H1 (cell line): ENCODE data around the gene OMG. TPM values are rescaled to one million over a fixed set of nuclear protein-coding genes. Genes with fewer than 3 reads are reported as not detected.

Experiments used
- CTCF ChIA-PET: fragments of 300-600 bp; sonication (Branson Sonifier 250); formaldehyde crosslinking; loops from one replicate; lab custom pipeline; 2021; ENCODE audit not compliant: partially characterized antibody; lab: Charles Lee
- POLR2A ChIA-PET: fragments of 300-600 bp; sonication (Branson Sonifier 250); formaldehyde crosslinking; loops from one replicate; lab custom pipeline; 2021; ENCODE audit warnings: inconsistent platforms; ENCODE audit not compliant: partially characterized antibody; lab: Charles Lee
- DNase-seq, 2 experiments: peaks; one replicate each; pipeline versions ENCODE4 v3.0.0 to v3.0.0-alpha.2; 2010 to 2022; ENCODE audit warnings: low spot score in 2 of 2, low read depth in 1 of 2, mixed read lengths in 1 of 2
- FAIRE-seq: peaks from 2 replicates; lab custom pipeline; 2011; peaks lifted over from hg19 to GRCh38; lab: Jason Lieb, UNC
- H2AFZ ChIP-seq: 2 replicates; pipeline ENCODE4 v1.8.1; 2012; ENCODE audit warnings: low read length, inconsistent platforms
- H2AK5ac ChIP-seq: 2 replicates; pipeline ENCODE4 v1.6.1; 2013; ENCODE audit warnings: low read depth, low read length
- H2BK120ac ChIP-seq: replicated peaks from 2 replicates; pipeline ENCODE3; 2013; ENCODE audit warnings: low read depth, low read length, inconsistent platforms
- H2BK12ac ChIP-seq: 2 replicates; pipeline ENCODE4 v1.6.1; 2013; ENCODE audit warnings: low read depth, low read length
- H2BK15ac ChIP-seq: 2 replicates; pipeline ENCODE4 v1.6.1; 2013; ENCODE audit warnings: low read length
- H2BK20ac ChIP-seq: 2 replicates; pipeline ENCODE4 v1.6.1; 2013; ENCODE audit warnings: low read length
- H2BK5ac ChIP-seq: 2 replicates; pipeline ENCODE4 v1.6.1; 2013; ENCODE audit warnings: low read depth, low read length
- H3K14ac ChIP-seq: 2 replicates; pipeline ENCODE4 v1.6.1; 2013; ENCODE audit warnings: inconsistent platforms; ENCODE audit not compliant: insufficient read length
- H3K18ac ChIP-seq: 2 replicates; pipeline ENCODE4 v1.6.1; 2013; ENCODE audit warnings: low read length; ENCODE audit errors: extremely low read depth
- H3K23ac ChIP-seq: 2 replicates; pipeline ENCODE4 v1.6.1; 2013; ENCODE audit warnings: inconsistent platforms; ENCODE audit not compliant: insufficient read length
- H3K23me2 ChIP-seq: 2 replicates; pipeline ENCODE4 v1.6.1; 2013; ENCODE audit warnings: low read depth, low read length
- H3K27ac ChIP-seq: 2 replicates; pipeline ENCODE4 v1.6.1; 2011; ENCODE audit warnings: low read depth, low read length, inconsistent platforms
- H3K27me3 ChIP-seq, 4 experiments: replicated peaks in 1 of 4; 1 replicate in 1 of 4; 2 replicates in 3 of 4; pipeline versions ENCODE4 v1.6.1 to v1.8.1; 2011 to 2013; ENCODE audit warnings: low read length in 3 of 4, mild to moderate bottlenecking in 3 of 4, inconsistent platforms in 2 of 4, mixed read lengths in 2 of 4, moderate library complexity in 1 of 4; ENCODE audit not compliant: control insufficient read depth in 3 of 4, insufficient read depth in 3 of 4; ENCODE audit errors: extremely low read depth in 1 of 4
- H3K36me3 ChIP-seq, 4 experiments: 2 replicates each; pipeline versions ENCODE4 v1.6.1 to v1.8.1; 2011 to 2013; ENCODE audit warnings: mild to moderate bottlenecking in 4 of 4, low read length in 3 of 4, moderate library complexity in 2 of 4, control low read depth in 1 of 4, inconsistent platforms in 1 of 4; ENCODE audit not compliant: insufficient read depth in 4 of 4, control insufficient read depth in 2 of 4
- H3K4ac ChIP-seq: replicated peaks from 2 replicates; pipeline ENCODE3; 2013; ENCODE audit warnings: low read length, low read depth, mixed read lengths, inconsistent platforms; ENCODE audit not compliant: insufficient read length
- H3K4me1 ChIP-seq, 4 experiments: replicated peaks in 1 of 4; 1 replicate in 1 of 4; 2 replicates in 3 of 4; pipeline versions ENCODE4 v1.6.1 to v1.8.1; 2011 to 2013; ENCODE audit warnings: low read length in 3 of 4, inconsistent platforms in 2 of 4, mixed read lengths in 1 of 4; ENCODE audit not compliant: insufficient read depth in 4 of 4, control insufficient read depth in 3 of 4
- H3K4me2 ChIP-seq, 2 experiments: 2 replicates each; pipeline versions ENCODE4 v1.6.1 to v1.8.1; 2011 to 2013; ENCODE audit warnings: low read depth in 2 of 2, low read length in 2 of 2, control low read depth in 1 of 2, inconsistent platforms in 1 of 2, mild to moderate bottlenecking in 1 of 2; ENCODE audit not compliant: insufficient read depth in 1 of 2
- H3K4me3 ChIP-seq, 4 experiments: fragments of 200-600, 300-600 bp in 1 of 4; sonication (generic), shearing (Covaris generic), sonication (Bioruptor Twin) in 1 of 4; 2 replicates each; pipeline versions ENCODE4 v1.5.1 to v1.8.1; 2011 to 2016; ENCODE audit warnings: low read length in 4 of 4, low read depth in 3 of 4, control low read depth in 2 of 4, inconsistent platforms in 2 of 4, mild to moderate bottlenecking in 2 of 4, mixed read lengths in 1 of 4, moderate library complexity in 1 of 4; ENCODE audit not compliant: insufficient read depth in 2 of 4; ENCODE audit errors: extremely low read depth in 1 of 4
- H3K56ac ChIP-seq: replicated peaks from 2 replicates; pipeline ENCODE3; 2013; ENCODE audit warnings: low read depth, mild to moderate bottlenecking, mixed read lengths, low read length, inconsistent platforms; ENCODE audit not compliant: insufficient read length
- H3K79me1 ChIP-seq: 2 replicates; pipeline ENCODE4 v1.6.1; 2013; ENCODE audit warnings: low read depth, low read length, control low read depth
- H3K79me2 ChIP-seq, 2 experiments: 2 replicates each; pipeline versions ENCODE4 v1.6.1 to v1.8.1; 2012 to 2013; ENCODE audit warnings: low read length in 2 of 2, mild to moderate bottlenecking in 2 of 2, inconsistent platforms in 1 of 2; ENCODE audit not compliant: insufficient read depth in 2 of 2, control insufficient read depth in 1 of 2
- H3K9ac ChIP-seq, 4 experiments: replicated peaks in 1 of 4; 1 replicate in 1 of 4; 2 replicates in 3 of 4; pipeline versions ENCODE4 v1.6.1 to v1.8.1; 2011 to 2013; ENCODE audit warnings: low read depth in 3 of 4, low read length in 3 of 4, control low read depth in 2 of 4, mild to moderate bottlenecking in 2 of 4, moderate library complexity in 2 of 4, inconsistent platforms in 1 of 4; ENCODE audit errors: extremely low read depth in 1 of 4
- H3K9me3 ChIP-seq, 2 experiments: 2 replicates each; pipeline versions ENCODE4 v1.6.1 to v1.8.1; 2012 to 2013; ENCODE audit warnings: mild to moderate bottlenecking in 2 of 2, moderate library complexity in 2 of 2, control low read depth in 1 of 2, inconsistent platforms in 1 of 2, low read depth in 1 of 2, low read length in 1 of 2, mixed read lengths in 1 of 2; ENCODE audit not compliant: insufficient read depth in 2 of 2
- H4K20me1 ChIP-seq, 2 experiments: replicated peaks in 1 of 2; 2 replicates each; pipeline versions ENCODE3 to v1.8.1; 2011 to 2013; ENCODE audit warnings: inconsistent platforms in 2 of 2, low read length in 2 of 2, mild to moderate bottlenecking in 1 of 2; ENCODE audit not compliant: insufficient read depth in 2 of 2, control insufficient read depth in 1 of 2
- H4K5ac ChIP-seq: 2 replicates; pipeline ENCODE4 v1.6.1; 2013; ENCODE audit warnings: low read length, low read depth, mixed read lengths, inconsistent platforms; ENCODE audit not compliant: insufficient read length
- H4K8ac ChIP-seq: 2 replicates; pipeline ENCODE4 v1.8.0; 2013; ENCODE audit warnings: mild to moderate bottlenecking, moderate library complexity, low read length, inconsistent platforms; ENCODE audit not compliant: insufficient read depth; ENCODE audit errors: extremely low read depth
- H4K91ac ChIP-seq: replicated peaks from 2 replicates; pipeline ENCODE3; 2013; ENCODE audit warnings: low read length, mixed read lengths, inconsistent platforms; ENCODE audit not compliant: insufficient read length
- TAF1 ChIP-seq: IDR thresholded peaks from 2 replicates; pipeline ENCODE4 v1.6.1; 2011; ENCODE audit warnings: mild to moderate bottlenecking, low read depth, low read length
- polyA plus RNA-seq, 7 experiments: library from polyadenylated mRNA; depleted of rRNA in 3 of 7; stranded (reverse) in 5 of 7; unstranded in 2 of 7; fragments of >200 nt in 5 of 7; fragments of 200-250 nt in 2 of 7; gene quantifications; 1 replicate in 5 of 7; 2 replicates in 1 of 7; 4 replicates in 1 of 7; pipeline versions ENCODE4 v1.2.1 to v1.2.3, GENCODE V29; 2011 to 2013; ENCODE audit warnings: missing spikeins in 2 of 7, mixed read lengths in 2 of 7
- total RNA-seq: library from RNA; stranded (reverse); fragmentation: NEBNext Ultra II Directional; extraction: Animal tissue kit (Norgen Biotek cat#: 25700); gene quantifications from 2 replicates; pipeline ENCODE4 v1.2.1, GENCODE V29; 2021
- TF ChIP-seq, protein P1 (sequence below): IDR thresholded peaks from 2 replicates; pipeline ENCODE4 v1.6.1; 2011; ENCODE audit warnings: low read length, improper control_type of control experiment

The OMG gene
- total and polyA plus RNA-seq, 2 of the 8 experiments (the other 6 are each of a cell fraction or from before 2014, with no cell fraction given) = not detected

DNA sequence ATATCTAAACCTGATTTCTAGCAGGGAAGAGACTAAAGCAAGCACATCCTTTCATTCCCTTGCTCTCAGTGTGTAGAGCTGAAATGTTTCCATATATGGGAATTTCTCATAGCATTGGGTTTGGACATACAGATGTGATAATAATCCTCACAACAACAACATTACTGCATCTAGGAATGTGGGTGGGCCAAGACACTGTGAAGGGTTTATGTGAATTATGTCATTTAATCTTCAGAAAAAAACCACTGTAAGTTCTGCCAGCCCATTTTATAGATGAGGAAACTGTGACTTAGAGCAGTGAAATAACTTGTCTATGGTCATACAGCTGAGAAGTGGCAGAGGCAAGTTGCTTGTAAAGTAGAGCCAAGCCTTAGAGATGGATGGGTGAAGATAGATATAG lies 5.2 kb downstream of the OMG start:
- TF ChIP-seq, protein P1, sequence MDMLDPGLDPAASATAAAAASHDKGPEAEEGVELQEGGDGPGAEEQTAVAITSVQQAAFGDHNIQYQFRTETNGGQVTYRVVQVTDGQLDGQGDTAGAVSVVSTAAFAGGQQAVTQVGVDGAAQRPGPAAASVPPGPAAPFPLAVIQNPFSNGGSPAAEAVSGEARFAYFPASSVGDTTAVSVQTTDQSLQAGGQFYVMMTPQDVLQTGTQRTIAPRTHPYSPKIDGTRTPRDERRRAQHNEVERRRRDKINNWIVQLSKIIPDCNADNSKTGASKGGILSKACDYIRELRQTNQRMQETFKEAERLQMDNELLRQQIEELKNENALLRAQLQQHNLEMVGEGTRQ = no peak
- no peak for TF ChIP-seq TAF1
- Histone ChIP-seq H3K23me2 (no peaks in the 10 kb centered on the region), H3K4ac (no peak overlapping the region), H3K4me2 (no peak overlapping the region), H3K18ac (no peak overlapping the region), H2BK15ac (no peak overlapping the region), H3K4me3 (no peak overlapping the region), H3K56ac (no peak overlapping the region), H2AK5ac (no peak overlapping the region), H3K79me1 (no peaks in the 10 kb centered on the region), H2BK20ac (no peak overlapping the region), H4K5ac (no peak overlapping the region), H2BK12ac (no peak overlapping the region), H3K36me3 (no peaks in the 10 kb centered on the region), H3K9ac (no peak overlapping the region), H3K27me3 (no peaks in the 10 kb centered on the region), H4K91ac (no peak overlapping the region), H4K8ac (no peak overlapping the region), H2AFZ (no peak overlapping the region), H3K14ac (no peak overlapping the region), H3K9me3 (peaks cover 0 to 5% of the 10 kb centered on the region in 2 experiments; a peak in 1 of 4 replicates), H2BK120ac (no peak overlapping the region), H3K4me1 (peaks cover 0 to 3% (median 0%) of the 10 kb centered on the region in 4 experiments; a peak in 1 of 7 replicates), H3K23ac (no peak overlapping the region), H4K20me1 (no peaks in the 10 kb centered on the region), H3K27ac (no peak overlapping the region), H2BK5ac (no peak overlapping the region), H3K79me2 (no peaks in the 10 kb centered on the region)
- CTCF ChIA-PET = no interaction called here
- DNase-seq = no peak
- no peak for FAIRE-seq
- POLR2A ChIA-PET = no interaction called here
